ENCODE data around the gene NRXN3. TPM values are rescaled to one million over a fixed set of nuclear protein-coding genes. Genes with fewer than 3 reads are reported as not detected.

NRXN3 gene
- polyA plus RNA-seq, 1 donor (not counting 4 experiments of a cell fraction or from before 2014, with no cell fraction given), result 0.89 TPM

- H3K4me3 ChIP-seq (ENCODE audit: control insufficient read depth in 2 of 3, extremely low read depth in 1 of 3, insufficient read depth in 2 of 3, low read depth in 1 of 3, low read length in 3 of 3), result no peak overlapping the region
- H3K4me2 ChIP-seq (ENCODE audit: control insufficient read depth, extremely low read depth, insufficient read depth, low read depth, low read length), result no peak overlapping the region
- DNase-seq (ENCODE audit: low read depth, low spot score) (no peak), FAIRE-seq (no peak)
- H3K4me1 ChIP-seq (ENCODE audit: control insufficient read depth, extremely low read depth, insufficient read depth, low read length), result no peaks in the 10 kb centered on the region
- H2AFZ ChIP-seq (ENCODE audit: control insufficient read depth, low read length), result no peak overlapping the region
- H3K27ac ChIP-seq (ENCODE audit: control insufficient read depth, insufficient read depth, low read length), result no peak overlapping the region
- TF ChIP-seq EZH2 (IDR thresholded peaks at IDR 0.05; ENCODE audit: low read length) (no peak), CTCF (optimal IDR thresholded peaks at IDR 0.05 in 1 of 3, IDR thresholded peaks at IDR 0.05 in 1 of 3, conservative IDR thresholded peaks at IDR 0.05 in 1 of 3; ENCODE audit: extremely low read depth in 1 of 3, insufficient read depth in 2 of 3, low read length in 3 of 3) (no peak)
- H3K36me3 ChIP-seq (ENCODE audit: control insufficient read depth in 2 of 2, extremely low read depth in 1 of 2, insufficient read depth in 2 of 2, low read length in 2 of 2), result no peaks in the 10 kb centered on the region
- no peak overlapping the region for H3K9ac ChIP-seq (ENCODE audit: control insufficient read depth, extremely low read depth, insufficient read depth, low read length)
- dilution Hi-C loops (cut with MboI; ENCODE audit: extremely low pct_ligation_motif_present, low sequenced_read_pairs), result no loop called here
- no peaks in the 10 kb centered on the region for H3K9me1 ChIP-seq (ENCODE audit: control insufficient read depth, extremely low read depth, insufficient read depth, low read length)
- H3K79me2 ChIP-seq (ENCODE audit: control insufficient read depth, insufficient read depth, low read length), result no peaks in the 10 kb centered on the region
- no peaks in the 10 kb centered on the region for H4K20me1 ChIP-seq (ENCODE audit: control insufficient read depth, extremely low read depth, insufficient read depth, low read length)
- H3K9me3 ChIP-seq (ENCODE audit: control insufficient read depth, low read depth, low read length), result no peaks in the 10 kb centered on the region
- no peaks in the 10 kb centered on the region for H3K27me3 ChIP-seq (ENCODE audit: control insufficient read depth, extremely low read depth, insufficient read depth, low read length)
These were observed 197.2 kb downstream of the NRXN3 start for GRCh38 chr14:78367355-78367754.

- H3K79me2 ChIP-seq (ENCODE audit: control insufficient read depth, insufficient read depth, low read length), result no peaks in the 10 kb centered on the region
- H3K9me1 ChIP-seq (ENCODE audit: control insufficient read depth, extremely low read depth, insufficient read depth, low read length), result no peaks in the 10 kb centered on the region
- no peaks in the 10 kb centered on the region for H3K36me3 ChIP-seq (ENCODE audit: control insufficient read depth in 2 of 2, extremely low read depth in 1 of 2, insufficient read depth in 2 of 2, low read length in 2 of 2)
- no peak overlapping the region for H2AFZ ChIP-seq (ENCODE audit: control insufficient read depth, low read length)
- H3K4me3 ChIP-seq (ENCODE audit: control insufficient read depth in 2 of 3, extremely low read depth in 1 of 3, insufficient read depth in 2 of 3, low read depth in 1 of 3, low read length in 3 of 3), result no peak overlapping the region
- DNase-seq (ENCODE audit: low read depth, low spot score) (no peak), FAIRE-seq (no peak)
- H3K9ac ChIP-seq (ENCODE audit: control insufficient read depth, extremely low read depth, insufficient read depth, low read length), result no peak overlapping the region
- H3K27me3 ChIP-seq (ENCODE audit: control insufficient read depth, extremely low read depth, insufficient read depth, low read length), result no peaks in the 10 kb centered on the region
- no peaks in the 10 kb centered on the region for H3K4me1 ChIP-seq (ENCODE audit: control insufficient read depth, extremely low read depth, insufficient read depth, low read length)
- TF ChIP-seq EZH2 (IDR thresholded peaks at IDR 0.05; ENCODE audit: low read length) (no peak), CTCF (optimal IDR thresholded peaks at IDR 0.05 in 1 of 3, IDR thresholded peaks at IDR 0.05 in 1 of 3, conservative IDR thresholded peaks at IDR 0.05 in 1 of 3; ENCODE audit: extremely low read depth in 1 of 3, insufficient read depth in 2 of 3, low read length in 3 of 3) (no peak)
- H3K9me3 ChIP-seq (ENCODE audit: control insufficient read depth, low read depth, low read length), result no peaks in the 10 kb centered on the region
- no peak overlapping the region for H3K4me2 ChIP-seq (ENCODE audit: control insufficient read depth, extremely low read depth, insufficient read depth, low read depth, low read length)
- no peaks in the 10 kb centered on the region for H4K20me1 ChIP-seq (ENCODE audit: control insufficient read depth, extremely low read depth, insufficient read depth, low read length)
- no peak overlapping the region for H3K27ac ChIP-seq (ENCODE audit: control insufficient read depth, insufficient read depth, low read length)
- dilution Hi-C loops (cut with MboI; ENCODE audit: extremely low pct_ligation_motif_present, low sequenced_read_pairs), result no loop called here
These were observed 212.9 kb downstream of the NRXN3 start for GRCh38 chr14:78383060-78383459.
